D341Med (cell line): ENCODE results near the gene UNC50.
"Not testable (repeated sequence)": the region's sequence is repeated elsewhere in the genome, so short reads cannot be mapped to it uniquely, and the experiment has no call there.

Experiments
- DNase-seq: peaks from one replicate; pipeline ENCODE4 v3.0.0; 2012; ENCODE audit warnings: low spot score

UNC50 gene

DNA sequence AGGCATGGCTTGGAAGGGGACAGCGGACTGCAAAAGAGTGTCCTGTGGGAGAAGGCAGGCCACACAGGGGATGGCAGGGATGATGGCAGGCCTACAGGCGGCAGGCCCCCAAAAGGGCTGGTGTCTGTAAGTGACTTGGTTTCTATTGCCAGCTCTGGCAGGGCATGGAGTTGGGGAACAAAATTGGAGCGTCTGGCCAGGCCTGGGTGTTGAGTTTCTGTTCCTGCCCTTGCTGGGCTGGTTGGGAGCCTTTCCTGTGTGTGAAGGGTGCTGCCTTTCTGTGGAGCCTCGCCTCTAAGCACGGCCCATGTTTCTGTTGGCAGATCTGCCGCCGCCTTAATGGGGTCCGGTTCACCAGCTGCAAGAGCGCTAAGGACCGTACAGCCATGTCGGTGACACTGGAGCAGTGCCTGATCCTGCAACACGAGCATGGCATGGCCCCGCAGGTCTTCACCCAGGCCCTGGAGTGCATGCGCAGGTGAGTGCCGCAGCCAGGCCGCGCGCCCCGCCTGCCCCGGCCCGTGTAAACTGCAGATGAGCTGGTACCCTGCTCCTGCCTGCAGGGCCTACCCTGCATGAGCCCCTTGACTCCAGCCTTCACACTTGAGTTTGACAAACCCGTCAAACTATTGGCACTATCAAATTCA lies 31.6 kb upstream of the UNC50 start:
- no peak for DNase-seq

GRCh38 chr2:98577313-98577712 lies 31.1 kb upstream of the UNC50 start:
- no peak for DNase-seq

- no peak for DNase-seq
These were observed 30.2 kb upstream of the UNC50 start for GRCh38 chr2:98578231-98578630.

DNA sequence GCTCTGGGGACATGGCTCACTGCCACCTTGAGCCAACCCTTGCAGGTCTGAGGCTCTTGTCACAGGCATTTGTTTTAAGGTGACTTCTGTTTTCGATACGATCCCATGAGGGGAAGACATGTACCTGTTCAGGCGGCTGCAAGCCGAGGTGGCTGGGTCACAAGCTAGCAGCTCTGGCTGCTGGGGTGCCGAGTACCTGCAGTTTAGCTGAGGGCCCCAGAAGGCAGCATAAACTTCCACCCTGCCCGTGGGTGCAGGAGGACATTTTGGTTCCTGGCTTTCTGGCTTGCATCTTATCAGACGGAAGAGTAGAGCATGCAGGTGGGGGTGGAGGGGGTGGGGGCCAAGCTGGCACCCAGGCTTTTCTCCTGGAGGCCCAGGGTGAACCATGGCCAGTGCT lies 28.5 kb upstream of the UNC50 start:
- no peak for DNase-seq

DNA sequence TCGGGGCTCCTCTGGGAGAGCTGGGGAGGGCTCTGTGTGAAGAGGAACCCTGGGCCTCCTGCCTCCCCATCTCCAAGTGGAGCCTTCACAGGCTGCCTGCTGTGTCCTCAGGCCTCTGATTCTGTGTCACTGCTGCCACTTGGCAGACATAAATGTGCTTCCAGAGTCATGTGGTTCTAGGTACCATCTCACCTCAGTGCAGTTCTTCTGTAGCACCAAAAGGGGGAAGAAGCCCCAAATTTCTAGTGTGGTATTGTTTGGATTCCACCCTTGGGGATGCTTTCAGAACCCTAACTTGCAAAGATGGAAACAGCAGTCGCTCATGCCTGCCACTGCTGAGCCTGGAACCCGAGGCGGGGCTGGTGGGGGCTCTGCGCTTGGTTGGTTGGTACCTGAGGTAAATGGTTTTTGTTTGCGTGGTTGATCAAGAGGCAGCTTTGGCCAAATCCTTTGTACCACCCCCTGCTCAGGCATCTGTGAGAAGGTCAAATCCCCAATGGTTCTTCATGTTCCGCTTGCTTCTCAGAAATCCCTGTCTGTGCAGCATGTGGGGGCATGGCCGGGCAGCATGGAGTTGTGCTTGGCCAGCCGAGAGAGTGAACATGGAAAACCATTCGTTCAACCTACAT lies 27.6 kb upstream of the UNC50 start:
- no peak for DNase-seq

DNA sequence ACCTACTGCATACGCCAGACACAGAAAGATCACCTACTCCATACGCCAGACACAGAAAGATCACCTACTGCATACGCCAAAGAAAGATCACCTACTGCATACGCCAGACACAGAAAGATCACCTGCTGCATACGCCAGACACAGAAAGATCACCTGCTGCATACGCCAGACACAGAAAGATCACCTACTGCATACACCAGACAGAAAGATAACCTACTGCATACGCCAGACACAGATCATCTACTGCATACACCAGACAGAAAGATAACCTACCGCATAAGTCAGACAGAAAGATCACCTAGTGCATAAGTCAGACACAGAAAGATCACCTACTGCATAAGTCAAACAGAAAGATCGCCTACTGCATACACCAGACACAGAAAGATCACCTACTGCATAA lies 25.9 kb upstream of the UNC50 start:
- DNase-seq: no peak

- DNase-seq: no peak
These were observed 25.1 kb upstream of the UNC50 start for GRCh38 chr2:98583276-98583675.

GRCh38 chr2:98583816-98584618 lies 24.4 kb upstream of the UNC50 start:
- DNase-seq: no peak

GRCh38 chr2:98585386-98585785 lies 23.0 kb upstream of the UNC50 start:
- no peak for DNase-seq

GRCh38 chr2:98586551-98587140 lies 21.7 kb upstream of the UNC50 start:
- DNase-seq: no peak

GRCh38 chr2:98588880-98589431 lies 19.4 kb upstream of the UNC50 start:
- no peak for DNase-seq

GRCh38 chr2:98589489-98589888 lies 18.9 kb upstream of the UNC50 start:
- DNase-seq: no peak

GRCh38 chr2:98592565-98592964 lies 15.8 kb upstream of the UNC50 start:
- no peak for DNase-seq

DNA sequence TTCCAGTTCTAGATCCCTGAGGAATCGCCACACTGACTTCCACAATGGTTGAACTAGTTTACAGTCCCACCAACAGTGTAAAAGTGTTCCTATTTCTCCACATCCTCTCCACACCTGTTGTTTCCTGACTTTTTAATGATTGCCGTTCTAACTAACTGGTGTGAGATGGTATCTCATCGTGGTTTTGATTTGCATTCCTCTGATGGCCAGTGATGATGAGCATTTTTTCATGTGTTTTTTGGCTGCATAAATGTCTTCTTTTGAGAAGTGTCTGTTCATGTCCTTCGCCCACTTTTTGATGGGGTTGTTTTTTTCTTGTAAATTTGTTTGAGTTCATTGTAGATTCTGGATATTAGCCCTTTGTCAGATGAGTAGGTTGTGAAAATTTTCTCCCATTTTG lies 13.7 kb upstream of the UNC50 start:
- not testable (repeated sequence) for DNase-seq

DNA sequence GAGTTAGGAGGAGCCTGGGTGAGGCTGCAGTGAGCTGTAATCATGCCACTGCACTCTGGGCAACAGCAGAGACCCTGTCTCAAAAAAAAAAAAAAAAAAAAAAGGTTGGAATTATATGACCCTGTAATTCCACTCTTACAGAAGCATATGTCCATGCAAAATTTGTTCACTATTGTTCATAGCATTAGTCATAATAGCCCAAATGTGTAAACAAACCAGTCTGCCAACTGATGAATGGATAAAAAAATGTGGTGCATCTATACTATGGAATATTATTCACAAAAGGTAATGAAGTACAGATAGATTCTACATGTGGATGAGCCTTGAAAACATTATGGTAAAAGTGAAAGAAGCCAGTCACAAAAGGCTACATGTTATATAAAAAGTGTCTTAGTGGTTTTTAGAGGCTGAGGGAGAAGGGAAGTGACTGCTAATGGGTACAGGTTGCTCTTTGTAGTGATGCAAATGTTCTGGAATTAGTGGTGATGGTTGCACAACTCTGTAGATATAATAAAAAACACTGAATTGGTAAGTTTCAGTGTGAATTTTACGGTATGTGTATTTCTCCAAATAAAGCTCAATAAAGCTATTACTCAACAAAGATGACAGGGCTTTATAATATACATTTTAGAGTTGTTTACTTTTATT lies 9.5 kb upstream of the UNC50 start:
- no peak for DNase-seq

GRCh38 chr2:98601532-98602132 lies 6.8 kb upstream of the UNC50 start:
- DNase-seq: peak; percentile 60

DNA sequence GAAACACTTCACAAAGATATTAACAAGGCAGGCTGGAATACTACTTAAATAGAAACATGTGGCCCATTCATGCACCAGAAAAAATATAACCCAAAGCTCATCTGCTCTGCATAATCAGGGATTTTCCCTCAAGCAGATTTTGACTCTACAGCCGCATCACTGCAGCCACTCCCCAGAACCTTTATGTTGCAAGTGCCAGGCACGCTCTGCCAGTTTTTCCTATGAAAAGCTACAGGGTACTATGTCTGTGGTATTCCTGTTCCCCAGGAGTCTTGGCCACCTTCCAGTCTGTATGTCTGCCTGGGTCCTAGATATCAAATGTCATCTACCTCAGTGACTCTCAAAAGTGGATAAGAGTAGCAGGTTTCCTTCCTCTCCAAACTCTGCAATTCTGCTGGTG lies 3.8 kb upstream of the UNC50 start:
- no peak for DNase-seq

GRCh38 chr2:98605076-98605475 lies 3.3 kb upstream of the UNC50 start:
- DNase-seq: no peak

DNA sequence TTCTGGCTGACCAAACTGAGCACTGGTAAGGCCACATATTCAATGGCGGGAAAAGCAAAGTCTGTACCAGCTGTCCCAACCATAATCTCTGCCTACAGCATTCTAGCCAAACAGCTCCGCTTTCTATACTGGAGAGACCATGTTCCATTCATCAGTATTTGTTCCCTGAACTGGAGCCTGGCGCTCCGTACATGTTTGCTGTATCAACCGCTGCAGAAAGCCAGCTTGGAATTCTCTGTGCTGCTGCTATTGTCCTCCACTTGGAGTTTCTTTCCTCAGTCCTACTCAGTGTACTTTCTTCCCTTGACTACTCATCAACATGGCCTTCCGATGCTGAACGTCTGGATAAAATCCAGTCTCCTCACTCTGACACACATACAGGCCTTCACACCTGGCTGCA lies 2.0 kb upstream of the UNC50 start:
- DNase-seq: no peak

DNA sequence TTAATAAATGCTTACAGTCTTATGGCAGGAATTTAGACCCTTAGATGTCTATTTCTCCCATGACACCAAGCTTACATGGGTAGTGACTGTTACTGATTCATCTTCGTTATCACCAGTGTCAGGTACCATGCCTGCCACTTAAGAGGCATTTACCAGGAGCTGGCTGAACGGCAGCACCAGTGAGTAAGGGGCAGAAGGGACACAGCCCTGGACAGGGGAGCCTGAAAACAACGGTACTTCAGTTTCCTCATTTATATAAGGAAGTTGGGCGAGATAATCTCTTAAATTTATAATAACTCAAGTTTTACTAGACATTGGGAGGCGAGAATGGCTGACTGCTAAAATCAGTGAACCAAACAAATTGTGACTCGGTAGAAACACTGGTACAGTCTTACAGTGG lies 1.3 kb upstream of the UNC50 start:
- no peak for DNase-seq

DNA sequence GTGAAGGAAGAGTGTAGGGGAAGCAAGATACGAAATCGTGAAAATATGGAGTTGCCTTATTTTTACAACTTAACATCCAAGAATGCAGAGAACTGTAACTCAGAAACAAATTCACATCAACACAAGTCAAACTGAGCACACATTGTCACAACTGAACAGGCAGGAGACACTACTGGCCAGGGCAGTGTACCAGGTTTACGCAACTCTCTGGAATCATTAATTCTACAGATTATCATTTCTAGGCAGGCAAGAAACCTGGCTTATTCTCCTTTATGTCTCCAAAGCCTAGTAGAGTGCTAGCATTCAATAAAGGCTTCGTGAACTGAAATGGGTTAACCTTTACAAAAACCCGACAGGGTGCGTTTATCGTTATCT lies 661 bp upstream of the UNC50 start:
- no peak for DNase-seq
